K562 (cell line): ENCODE measurements around the gene ZNF782. TPM values are rescaled to one million over a fixed set of nuclear protein-coding genes. Genes with fewer than 3 reads are reported as not detected.

Experiments
- ATAC-seq: fragments of 200-7000 bp; cut with Tn5 transposase; 3 replicates; pipeline ENCODE4 v1.9.1; 2020; ENCODE audit warnings: moderate library complexity
- BruUV-seq: library from RNA; stranded (reverse); fragments of 400-500 nt; replicated peaks from 2 replicates; lab custom pipeline; 2021; lab: Mats Ljungman, UMichigan
- CTCF ChIA-PET: fragments of 300-600 bp; formaldehyde crosslinking; extraction: SDS; loops from one replicate; lab custom pipeline; 2021; ENCODE audit warnings: low intra/inter-chr PET ratio; lab: Yijun Ruan, JAX
- POLR2A ChIA-PET: fragments of 300-600, 350-650 bp; sonication (Branson Sonifier 250); formaldehyde crosslinking; extraction: SDS; loops from one replicate; lab custom pipeline; 2021; ENCODE audit warnings: antibody characterized with exemption, inconsistent platforms; lab: Yijun Ruan, JAX
- DNase-seq, 4 experiments: peaks; one replicate each; pipeline versions ENCODE4 v3.0.0 to v3.0.0-alpha.2; 2011 to 2018; ENCODE audit warnings: low spot score in 3 of 4, mixed read lengths in 3 of 4; ENCODE audit errors: extremely low read depth in 1 of 4
- FAIRE-seq: peaks from 2 replicates; lab custom pipeline; 2011; peaks lifted over from hg19 to GRCh38; lab: Jason Lieb, UNC
- H2AFZ ChIP-seq: 2 replicates; pipeline ENCODE4 v1.6.0; 2011; ENCODE audit warnings: low read depth, low read length, control low read depth, inconsistent platforms
- H3K27ac ChIP-seq: fragments of 200-600 bp; 3 replicates; pipeline ENCODE4 v1.8.0; 2011; ENCODE audit warnings: low read depth, mild to moderate bottlenecking, control low read depth, inconsistent platforms, low read length, moderate library complexity, mixed read lengths; ENCODE audit errors: extremely low read depth
- H3K27me3 ChIP-seq, 2 experiments: fragments of 300-600 bp in 1 of 2; 2 replicates in 1 of 2; 3 replicates in 1 of 2; pipeline versions ENCODE4 v1.6.0 to v1.8.0; 2011; ENCODE audit warnings: inconsistent platforms in 2 of 2, low read length in 2 of 2, mild to moderate bottlenecking in 1 of 2, mixed read lengths in 1 of 2, moderate library complexity in 1 of 2; ENCODE audit not compliant: control insufficient read depth in 2 of 2, insufficient read depth in 2 of 2
- H3K36me3 ChIP-seq: fragments of 300-600 bp; 3 replicates; pipeline ENCODE4 v1.8.0; 2011; ENCODE audit warnings: mild to moderate bottlenecking, low read length, inconsistent platforms; ENCODE audit not compliant: control insufficient read depth, insufficient read depth
- H3K4me1 ChIP-seq, 2 experiments: fragments of 200-600 bp in 1 of 2; replicated peaks in 1 of 2; 2 replicates in 1 of 2; 3 replicates in 1 of 2; pipeline versions ENCODE4 v1.5.1 to v1.8.0; 2011; ENCODE audit warnings: inconsistent platforms in 2 of 2, low read length in 2 of 2, mild to moderate bottlenecking in 1 of 2, mixed read lengths in 1 of 2, moderate library complexity in 1 of 2; ENCODE audit not compliant: control insufficient read depth in 2 of 2, insufficient read depth in 2 of 2
- H3K4me2 ChIP-seq: 2 replicates; pipeline ENCODE4 v1.6.1; 2011; ENCODE audit warnings: low read length, control low read depth, inconsistent platforms, mixed read lengths; ENCODE audit not compliant: insufficient read depth
- H3K4me3 ChIP-seq: fragments of 200-600 bp; sonication (generic), shearing (Covaris generic); 2 replicates; pipeline ENCODE4 v1.5.1; 2016; ENCODE audit warnings: control low read depth, inconsistent platforms
- H3K79me2 ChIP-seq: fragments of 200-600 bp; 3 replicates; pipeline ENCODE4 v1.8.0; 2011; ENCODE audit warnings: low read length, inconsistent platforms; ENCODE audit not compliant: control insufficient read depth, insufficient read depth
- H3K9ac ChIP-seq, 2 experiments: 2 replicates each; pipeline versions ENCODE4 v1.6.0 to v1.6.1; 2011; ENCODE audit warnings: low read depth in 2 of 2, low read length in 2 of 2, control low read depth in 1 of 2, inconsistent platforms in 1 of 2, mild to moderate bottlenecking in 1 of 2, mixed read lengths in 1 of 2; ENCODE audit not compliant: insufficient read depth in 1 of 2
- H3K9me1 ChIP-seq: one replicate; pipeline ENCODE4 v1.6.0; 2011; ENCODE audit warnings: inconsistent platforms, mild to moderate bottlenecking, low read length, moderate library complexity; ENCODE audit not compliant: control insufficient read depth, insufficient read depth
- H3K9me3 ChIP-seq: replicated peaks from 2 replicates; pipeline ENCODE4 v1.5.1; 2011; ENCODE audit warnings: low read depth, low read length, inconsistent platforms; ENCODE audit not compliant: control insufficient read depth, insufficient read depth
- H4K20me1 ChIP-seq: replicated peaks from 2 replicates; pipeline ENCODE4 v1.6.1; 2011; ENCODE audit warnings: low read length, inconsistent platforms, mixed read lengths; ENCODE audit not compliant: control insufficient read depth, insufficient read depth
- ATF6 ChIP-seq: sonication (generic); formaldehyde crosslinking; IDR thresholded peaks from 2 replicates; pipeline ENCODE4 v1.4.0; 2020; ENCODE audit warnings: mild to moderate bottlenecking, missing genetic modification reagents
- BRF2 ChIP-seq: IDR thresholded peaks from 3 replicates; pipeline ENCODE4 v1.6.1; 2011; ENCODE audit warnings: borderline replicate concordance, mild to moderate bottlenecking; ENCODE audit not compliant: insufficient read length, insufficient read depth
- EGR1 ChIP-seq: fragments of 450-650 bp; conservative IDR thresholded peaks from 2 replicates; pipeline ENCODE4 v1.6.1; 2017; ENCODE audit warnings: mild to moderate bottlenecking
- HNRNPLL ChIP-seq: fragments of 200-400 bp; formaldehyde crosslinking; IDR thresholded peaks from 2 replicates; pipeline ENCODE4 v1.6.1; 2017; ENCODE audit warnings: low read length, low read depth, mild to moderate bottlenecking; ENCODE audit not compliant: poor library complexity, severe bottlenecking
- SNIP1 ChIP-seq: fragments of 450-650 bp; IDR thresholded peaks from 2 replicates; pipeline ENCODE4 v1.7.1; 2017; ENCODE audit warnings: low read depth, mild to moderate bottlenecking
- SREBF1 ChIP-seq: fragments of 150-350 bp; IDR thresholded peaks from 2 replicates; pipeline ENCODE4 v1.6.1; 2014; ENCODE audit warnings: antibody characterized with exemption, low read depth, low read length, borderline replicate concordance
- USF2 ChIP-seq: sonication (generic); formaldehyde crosslinking; IDR thresholded peaks from 2 replicates; pipeline ENCODE4 v1.5.0; 2020; ENCODE audit warnings: missing genetic modification reagents
- ZNF584 ChIP-seq: fragments of 200-800 bp; sonication (Bioruptor generic); IDR thresholded peaks from 2 replicates; pipeline ENCODE4 v1.6.1; 2016; ENCODE audit warnings: low read depth, mild to moderate bottlenecking, missing genetic modification characterization, missing compliant biosample characterization
- ZNF695 ChIP-seq: fragments of 450-650 bp; formaldehyde crosslinking; IDR thresholded peaks from 2 replicates; pipeline ENCODE4 v1.4.0; 2020; ENCODE audit warnings: mild to moderate bottlenecking, moderate library complexity
- WGBS: fragments of 100-300 bp; shearing (Covaris generic); methylation state at CpG from one replicate; pipeline ENCODE4 v1.1.6; 2016; ENCODE audit warnings: low coverage, mixed read lengths; ENCODE audit not compliant: insufficient coverage; ENCODE audit errors: missing lambda C conversion rate; 5-methylcytosine and 5-hydroxymethylcytosine counted together
- in situ Hi-C: fragments of 300-500 bp; cut with MboI; formaldehyde crosslinking; loops from 4 replicates; pipeline ENCODE4 v1.15.0; 2018; ENCODE audit warnings: inconsistent platforms, mixed read lengths
- intact Hi-C: fragments of 100-400 bp; cut with micrococcal nuclease; formaldehyde crosslinking; loops from 2 replicates; pipeline ENCODE4 v1.14.2; 2022
- polyA plus RNA-seq, 8 experiments: library from polyadenylated mRNA; depleted of rRNA in 4 of 8; stranded (reverse) in 5 of 8; unstranded in 3 of 8; fragments of >200 nt; fragmentation: Nextera tagmentation in 2 of 8; fragmentation: Illumina TruSeq in 1 of 8; extraction: Ambion mirVana in 2 of 8; extraction: Trizol in 1 of 8; gene quantifications; 2 replicates each; pipeline versions ENCODE4 v1.2.1 to v1.2.3, GENCODE V29; 2011 to 2014; ENCODE audit warnings: inconsistent platforms in 1 of 8, missing spikeins in 1 of 8
- total RNA-seq, 7 experiments: library from RNA; depleted of rRNA in 6 of 7; stranded (reverse); fragments of >200 nt in 6 of 7; fragmentation: Illumina TruSeq in 2 of 7; extraction: Trizol in 2 of 7; gene quantifications; 2 replicates each; pipeline versions ENCODE4 v1.2.1 to v1.2.3, GENCODE V29; 2011 to 2021; ENCODE audit warnings: low replicate concordance in 1 of 7
- TF ChIP-seq, protein P1 (sequence below): sonication (generic); formaldehyde crosslinking; IDR thresholded peaks from 2 replicates; pipeline ENCODE4 v1.8.0; 2022; ENCODE audit warnings: mild to moderate bottlenecking, missing genetic modification reagents

Gene ZNF782
- total and polyA plus RNA-seq, 9 of the 15 experiments (the other 6 are each of a cell fraction or from before 2014, with no cell fraction given) = 0.38 to 8.8 (median 4.5) TPM

- POLR2A ChIA-PET = no interaction called here
- WGBS = 58% methylated on average over 3 of the region's 3 CpGs
- no peaks in the 10 kb centered on the region for H3K9me1 ChIP-seq
- no peak overlapping the region for H3K4me2 ChIP-seq
- H3K9ac ChIP-seq = no peak overlapping the region
- no peaks in the 10 kb centered on the region for H3K36me3 ChIP-seq
- H3K4me3 ChIP-seq = no peak overlapping the region
- H3K9me3 ChIP-seq = no peaks in the 10 kb centered on the region; the same call in 1 of the 2 replicates
- H3K27me3 ChIP-seq = no peaks in the 10 kb centered on the region
- peaks cover 14% of the 10 kb centered on the region for H3K79me2 ChIP-seq
- FAIRE-seq = no peak
- no peak for DNase-seq
- H3K27ac ChIP-seq = no peak overlapping the region
- no peak for ATAC-seq
- no TSS peak for BruUV-seq
- in situ Hi-C loops = no loop called here
- H2AFZ ChIP-seq = no peak overlapping the region
- TF ChIP-seq SNIP1 = no peak
- no peak for TF ChIP-seq SREBF1
- TF ChIP-seq ZNF695 = no peak
- TF ChIP-seq EGR1 = no peak
- TF ChIP-seq HNRNPLL = no peak
- TF ChIP-seq ZNF584 (CRISPR knock-in tag) = no peak
- TF ChIP-seq, protein P1, sequence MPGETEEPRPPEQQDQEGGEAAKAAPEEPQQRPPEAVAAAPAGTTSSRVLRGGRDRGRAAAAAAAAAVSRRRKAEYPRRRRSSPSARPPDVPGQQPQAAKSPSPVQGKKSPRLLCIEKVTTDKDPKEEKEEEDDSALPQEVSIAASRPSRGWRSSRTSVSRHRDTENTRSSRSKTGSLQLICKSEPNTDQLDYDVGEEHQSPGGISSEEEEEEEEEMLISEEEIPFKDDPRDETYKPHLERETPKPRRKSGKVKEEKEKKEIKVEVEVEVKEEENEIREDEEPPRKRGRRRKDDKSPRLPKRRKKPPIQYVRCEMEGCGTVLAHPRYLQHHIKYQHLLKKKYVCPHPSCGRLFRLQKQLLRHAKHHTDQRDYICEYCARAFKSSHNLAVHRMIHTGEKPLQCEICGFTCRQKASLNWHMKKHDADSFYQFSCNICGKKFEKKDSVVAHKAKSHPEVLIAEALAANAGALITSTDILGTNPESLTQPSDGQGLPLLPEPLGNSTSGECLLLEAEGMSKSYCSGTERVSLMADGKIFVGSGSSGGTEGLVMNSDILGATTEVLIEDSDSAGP (CRISPR knock-in tag) = no peak
- TF ChIP-seq ATF6 (CRISPR knock-in tag) = no peak
- TF ChIP-seq USF2 (CRISPR knock-in tag) = no peak
- no peak for TF ChIP-seq BRF2
- CTCF ChIA-PET = no interaction called here
- peaks cover 7% of the 10 kb centered on the region in 2 experiments; a peak in 2 of 5 replicates for H3K4me1 ChIP-seq
- no peaks in the 10 kb centered on the region for H4K20me1 ChIP-seq
- intact Hi-C loops = no loop called here
These were observed 72.8 kb downstream of the ZNF782 start for GRCh38 chr9:96781552-96781951.
